H9 (cell line): Measurements from ENCODE around the gene SYDE2. TPM values are rescaled to one million over a fixed set of nuclear protein-coding genes. Genes with fewer than 3 reads are reported as not detected.

ENCODE experiments used
- DNase-seq: peaks from one replicate; pipeline ENCODE4 v3.0.0-alpha.2; 2017
- H2AFZ ChIP-seq: one replicate; pipeline ENCODE4 v1.6.1; 2013; ENCODE audit warnings: mild to moderate bottlenecking, low read length, control low read depth, moderate library complexity
- H2AK5ac ChIP-seq: 2 replicates; pipeline ENCODE4 v1.6.1; 2013; ENCODE audit warnings: low read length, control low read depth, mixed read lengths; ENCODE audit not compliant: insufficient read length
- H2BK120ac ChIP-seq: one replicate; pipeline ENCODE4 v1.6.1; 2013; ENCODE audit warnings: low read depth, mild to moderate bottlenecking, low read length, control low read depth, inconsistent platforms; ENCODE audit not compliant: poor library complexity, severe bottlenecking
- H2BK12ac ChIP-seq: 2 replicates; pipeline ENCODE4 v1.6.1; 2013; ENCODE audit warnings: low read length, control low read depth, mixed read lengths, low read depth; ENCODE audit not compliant: insufficient read length
- H2BK15ac ChIP-seq: 2 replicates; pipeline ENCODE4 v1.6.1; 2013; ENCODE audit warnings: low read depth, low read length, control low read depth
- H2BK20ac ChIP-seq: one replicate; pipeline ENCODE4 v1.6.1; 2013; ENCODE audit warnings: low read depth, mild to moderate bottlenecking, low read length, control low read depth, inconsistent platforms; ENCODE audit not compliant: poor library complexity, severe bottlenecking
- H2BK5ac ChIP-seq: 2 replicates; pipeline ENCODE4 v1.6.1; 2013; ENCODE audit warnings: low read length, control low read depth, mixed read lengths; ENCODE audit not compliant: insufficient read length
- H3K14ac ChIP-seq: 2 replicates; pipeline ENCODE4 v1.6.1; 2013; ENCODE audit warnings: low read length, control low read depth; ENCODE audit not compliant: insufficient read depth
- H3K18ac ChIP-seq: 2 replicates; pipeline ENCODE4 v1.6.1; 2013; ENCODE audit warnings: low read depth, mild to moderate bottlenecking, mixed read lengths, low read length, control low read depth; ENCODE audit not compliant: insufficient read length
- H3K23ac ChIP-seq: 2 replicates; pipeline ENCODE4 v1.6.1; 2013; ENCODE audit warnings: low read length, control low read depth, mixed read lengths, low read depth; ENCODE audit not compliant: insufficient read length
- H3K23me2 ChIP-seq: 2 replicates; pipeline ENCODE4 v1.6.1; 2013; ENCODE audit warnings: low read depth, mild to moderate bottlenecking, mixed read lengths, low read length, control low read depth; ENCODE audit not compliant: insufficient read length, poor library complexity, severe bottlenecking
- H3K27ac ChIP-seq: 2 replicates; pipeline ENCODE4 v1.5.1; 2013; ENCODE audit warnings: low read length, control low read depth, mixed read lengths, low read depth; ENCODE audit not compliant: insufficient read length
- H3K27me3 ChIP-seq: 2 replicates; pipeline ENCODE4 v1.6.1; 2013; ENCODE audit warnings: low read length, control low read depth, inconsistent platforms; ENCODE audit not compliant: insufficient read depth
- H3K4ac ChIP-seq: 2 replicates; pipeline ENCODE4 v1.6.1; 2013; ENCODE audit warnings: low read depth, mild to moderate bottlenecking, control low read depth, inconsistent platforms, low read length, moderate library complexity
- H3K4me1 ChIP-seq: 2 replicates; pipeline ENCODE4 v1.6.1; 2013; ENCODE audit warnings: low read length, control low read depth, inconsistent platforms; ENCODE audit not compliant: insufficient read depth
- H3K4me2 ChIP-seq: 2 replicates; pipeline ENCODE4 v1.6.1; 2013; ENCODE audit warnings: low read length, control low read depth, mixed read lengths; ENCODE audit not compliant: insufficient read length, insufficient read depth
- H3K56ac ChIP-seq: 2 replicates; pipeline ENCODE4 v1.6.1; 2013; ENCODE audit warnings: low read depth, mild to moderate bottlenecking, mixed read lengths, low read length, control low read depth; ENCODE audit not compliant: insufficient read length
- H3K79me1 ChIP-seq: 2 replicates; pipeline ENCODE4 v1.6.1; 2013; ENCODE audit warnings: low read depth, mild to moderate bottlenecking, moderate library complexity, low read length, control low read depth, inconsistent platforms; ENCODE audit not compliant: insufficient read depth, poor library complexity, severe bottlenecking
- H3K79me2 ChIP-seq: 2 replicates; pipeline ENCODE4 v1.6.1; 2013; ENCODE audit warnings: low read length, control low read depth, inconsistent platforms; ENCODE audit not compliant: insufficient read depth
- H3K9ac ChIP-seq: 2 replicates; pipeline ENCODE4 v1.6.1; 2013; ENCODE audit warnings: low read length, control low read depth, mixed read lengths; ENCODE audit not compliant: insufficient read length; ENCODE audit errors: extremely low read depth
- H3K9me3 ChIP-seq: one replicate; pipeline ENCODE4 v1.6.1; 2013; ENCODE audit warnings: low read depth, low read length, inconsistent platforms; ENCODE audit not compliant: control insufficient read depth
- H3T11ph ChIP-seq: one replicate; pipeline ENCODE4 v1.6.1; 2013; ENCODE audit warnings: mild to moderate bottlenecking, low read length, control low read depth, inconsistent platforms
- H4K20me1 ChIP-seq: one replicate; pipeline ENCODE4 v1.6.1; 2013; ENCODE audit not compliant: control insufficient read depth, insufficient read length, insufficient read depth
- H4K5ac ChIP-seq: 2 replicates; pipeline ENCODE4 v1.6.1; 2013; ENCODE audit warnings: low read depth, mild to moderate bottlenecking, mixed read lengths, low read length, control low read depth; ENCODE audit not compliant: insufficient read length
- H4K8ac ChIP-seq: replicated peaks from 2 replicates; pipeline ENCODE4 v1.6.1; 2013; ENCODE audit warnings: low read length, control low read depth, mixed read lengths, low read depth; ENCODE audit not compliant: insufficient read length
- H4K91ac ChIP-seq: 2 replicates; pipeline ENCODE4 v1.6.1; 2013; ENCODE audit warnings: low read depth, mild to moderate bottlenecking, moderate library complexity, mixed read lengths, low read length, control low read depth; ENCODE audit not compliant: insufficient read length
- H3K27ac Mint-ChIP-seq, 3 experiments: 2 replicates in 2 of 3; 3 replicates in 1 of 3; pipeline ENCODE4 v1.8.0; 2020 to 2021; ENCODE audit warnings: mixed read lengths in 3 of 3, mild to moderate bottlenecking in 1 of 3, moderate library complexity in 1 of 3
- H3K27me3 Mint-ChIP-seq: 2 replicates; pipeline ENCODE4 v1.8.0; 2021; ENCODE audit warnings: low read depth, mild to moderate bottlenecking, moderate library complexity, mixed read lengths
- H3K36me3 Mint-ChIP-seq, 3 experiments: 2 replicates in 2 of 3; 3 replicates in 1 of 3; pipeline ENCODE4 v1.8.0; 2020 to 2021; ENCODE audit warnings: low read depth in 3 of 3, mixed read lengths in 3 of 3; ENCODE audit not compliant: insufficient read depth in 1 of 3
- H3K4me1 Mint-ChIP-seq, 2 experiments: 2 replicates each; pipeline ENCODE4 v1.8.0; 2020; ENCODE audit warnings: mixed read lengths in 2 of 2
- H3K4me3 Mint-ChIP-seq, 2 experiments: 2 replicates in 1 of 2; 3 replicates in 1 of 2; pipeline ENCODE4 v1.8.0; 2020 to 2021; ENCODE audit warnings: mild to moderate bottlenecking in 2 of 2, mixed read lengths in 2 of 2, moderate library complexity in 1 of 2
- H3K9me3 Mint-ChIP-seq, 2 experiments: 2 replicates in 1 of 2; 3 replicates in 1 of 2; pipeline ENCODE4 v1.8.0; 2020; ENCODE audit warnings: mild to moderate bottlenecking in 2 of 2, mixed read lengths in 2 of 2, moderate library complexity in 1 of 2
- total RNA-seq: library from RNA; stranded (reverse); gene quantifications from 2 replicates; pipeline ENCODE4 v1.2.1, GENCODE V29; 2021
- TF ChIP-seq, protein P1 (sequence below): fragments of 200-600 bp; sonication (generic); conservative IDR thresholded peaks from 3 replicates; pipeline ENCODE4 v1.8.0; 2021; ENCODE audit warnings: antibody characterized with exemption, mild to moderate bottlenecking

The SYDE2 gene
- total RNA-seq, 1 experiment from 2014 or later, result 12.4 TPM

GRCh38 chr1:85116856-85117255 lies 84.0 kb downstream of the SYDE2 start:
- Histone ChIP-seq H2AFZ (no peak overlapping the region), H2AK5ac (no peak overlapping the region), H4K20me1 (no peaks in the 10 kb centered on the region), H3K27ac (no peak overlapping the region), H2BK120ac (no peak overlapping the region), H3K23me2 (no peaks in the 10 kb centered on the region), H2BK20ac (no peak overlapping the region), H2BK5ac (no peak overlapping the region), H3K4me1 (no peaks in the 10 kb centered on the region), H3K14ac (no peak overlapping the region), H2BK15ac (no peak overlapping the region), H3K79me1 (no peaks in the 10 kb centered on the region), H3K18ac (no peak overlapping the region), H3K4me2 (no peak overlapping the region), H3K27me3 (no peaks in the 10 kb centered on the region), H3K9ac (no peak overlapping the region), H3K23ac (no peak overlapping the region), H4K8ac (no peak overlapping the region), H3K4ac (no peak overlapping the region), H4K5ac (no peak overlapping the region), H3K56ac (no peak overlapping the region), H4K91ac (no peak overlapping the region), H3K79me2 (no peaks in the 10 kb centered on the region), H3K9me3 (no peaks in the 10 kb centered on the region), H3T11ph (no peak overlapping the region), H2BK12ac (no peak overlapping the region)
- H3K36me3 Mint-ChIP-seq, result no peaks in the 10 kb centered on the region
- H3K27me3 Mint-ChIP-seq, result no peaks in the 10 kb centered on the region
- H3K9me3 Mint-ChIP-seq, result no peaks in the 10 kb centered on the region
- H3K4me1 Mint-ChIP-seq, result peaks cover 5 to 11% of the 10 kb centered on the region in 2 experiments
- TF ChIP-seq, protein P1, sequence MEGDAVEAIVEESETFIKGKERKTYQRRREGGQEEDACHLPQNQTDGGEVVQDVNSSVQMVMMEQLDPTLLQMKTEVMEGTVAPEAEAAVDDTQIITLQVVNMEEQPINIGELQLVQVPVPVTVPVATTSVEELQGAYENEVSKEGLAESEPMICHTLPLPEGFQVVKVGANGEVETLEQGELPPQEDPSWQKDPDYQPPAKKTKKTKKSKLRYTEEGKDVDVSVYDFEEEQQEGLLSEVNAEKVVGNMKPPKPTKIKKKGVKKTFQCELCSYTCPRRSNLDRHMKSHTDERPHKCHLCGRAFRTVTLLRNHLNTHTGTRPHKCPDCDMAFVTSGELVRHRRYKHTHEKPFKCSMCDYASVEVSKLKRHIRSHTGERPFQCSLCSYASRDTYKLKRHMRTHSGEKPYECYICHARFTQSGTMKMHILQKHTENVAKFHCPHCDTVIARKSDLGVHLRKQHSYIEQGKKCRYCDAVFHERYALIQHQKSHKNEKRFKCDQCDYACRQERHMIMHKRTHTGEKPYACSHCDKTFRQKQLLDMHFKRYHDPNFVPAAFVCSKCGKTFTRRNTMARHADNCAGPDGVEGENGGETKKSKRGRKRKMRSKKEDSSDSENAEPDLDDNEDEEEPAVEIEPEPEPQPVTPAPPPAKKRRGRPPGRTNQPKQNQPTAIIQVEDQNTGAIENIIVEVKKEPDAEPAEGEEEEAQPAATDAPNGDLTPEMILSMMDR, result no peak
- H3K27ac Mint-ChIP-seq, result no peak overlapping the region
- DNase-seq, result no peak
- H3K4me3 Mint-ChIP-seq, result no peak overlapping the region
